ENCODE data around the gene PXMP4.

DNA sequence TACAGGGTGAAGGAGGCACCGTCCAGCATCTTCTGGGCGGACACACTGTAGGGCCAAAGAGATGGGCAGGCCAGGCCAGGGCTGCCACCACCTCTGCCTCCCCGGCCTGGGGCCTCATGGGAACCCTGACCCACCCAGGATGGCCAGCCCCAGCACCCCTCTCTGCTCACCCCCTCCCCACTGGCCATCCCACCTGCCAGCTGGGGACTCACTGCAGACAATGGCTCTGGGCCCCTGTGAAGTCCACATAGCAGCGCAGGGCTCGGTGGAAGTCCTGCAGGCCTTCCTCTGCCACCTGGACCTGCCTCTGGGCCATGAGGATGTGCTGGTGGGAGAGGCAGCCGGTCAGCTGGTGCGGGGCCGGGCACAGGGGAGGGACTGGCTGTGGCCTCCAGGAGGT, 61.6 kb downstream of the PXMP4 start:
- TF ChIP-seq POLR2AphosphoS5 (IDR thresholded peaks at IDR 0.05): no peak
- TF ChIP-seq, protein P1, sequence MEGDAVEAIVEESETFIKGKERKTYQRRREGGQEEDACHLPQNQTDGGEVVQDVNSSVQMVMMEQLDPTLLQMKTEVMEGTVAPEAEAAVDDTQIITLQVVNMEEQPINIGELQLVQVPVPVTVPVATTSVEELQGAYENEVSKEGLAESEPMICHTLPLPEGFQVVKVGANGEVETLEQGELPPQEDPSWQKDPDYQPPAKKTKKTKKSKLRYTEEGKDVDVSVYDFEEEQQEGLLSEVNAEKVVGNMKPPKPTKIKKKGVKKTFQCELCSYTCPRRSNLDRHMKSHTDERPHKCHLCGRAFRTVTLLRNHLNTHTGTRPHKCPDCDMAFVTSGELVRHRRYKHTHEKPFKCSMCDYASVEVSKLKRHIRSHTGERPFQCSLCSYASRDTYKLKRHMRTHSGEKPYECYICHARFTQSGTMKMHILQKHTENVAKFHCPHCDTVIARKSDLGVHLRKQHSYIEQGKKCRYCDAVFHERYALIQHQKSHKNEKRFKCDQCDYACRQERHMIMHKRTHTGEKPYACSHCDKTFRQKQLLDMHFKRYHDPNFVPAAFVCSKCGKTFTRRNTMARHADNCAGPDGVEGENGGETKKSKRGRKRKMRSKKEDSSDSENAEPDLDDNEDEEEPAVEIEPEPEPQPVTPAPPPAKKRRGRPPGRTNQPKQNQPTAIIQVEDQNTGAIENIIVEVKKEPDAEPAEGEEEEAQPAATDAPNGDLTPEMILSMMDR (IDR thresholded peaks at IDR 0.05): no peak

Data from sigmoid colon (tissue), 4 donors.